C1 segment of cervical spinal cord (tissue), 14 donors: ENCODE measurements around the gene CLIC3.
A peak's percentile ranks its signal among the peaks of the same experiment; 100 is the strongest.

ENCODE experiments used
- DNase-seq, 14 donors: peaks; one replicate each; lab custom pipeline; 2025; lab: John Stamatoyannopoulos, UW

Gene CLIC3

GRCh38 chr9:136965771-136966484 lies 30.4 kb downstream of the CLIC3 start:
- DNase-seq = peak in 12 of 14 donors; percentile 32 to 82 (median 62)

- DNase-seq = no peak
Observed at GRCh38 chr9:136964833-136965422, 31.4 kb downstream of the CLIC3 start.

GRCh38 chr9:136964171-136964689 lies 32.1 kb downstream of the CLIC3 start:
- DNase-seq = no peak

- no peak for DNase-seq
Observed at GRCh38 chr9:136963751-136964150, 32.6 kb downstream of the CLIC3 start.

- DNase-seq = peak in 1 of 14 donors; percentile 11
Observed at GRCh38 chr9:136963341-136963740, 33.0 kb downstream of the CLIC3 start.

GRCh38 chr9:136962701-136963248 lies 33.6 kb downstream of the CLIC3 start:
- DNase-seq = no peak

GRCh38 chr9:136962163-136962562 lies 34.2 kb downstream of the CLIC3 start:
- no peak for DNase-seq

- peak in 7 of 14 donors; percentile 19 to 89 (median 42) for DNase-seq
Observed at GRCh38 chr9:136961279-136962065, 34.9 kb downstream of the CLIC3 start.

GRCh38 chr9:136960938-136961275 lies 35.5 kb downstream of the CLIC3 start:
- DNase-seq = no peak

GRCh38 chr9:136960212-136960937 lies 36.0 kb downstream of the CLIC3 start:
- DNase-seq = no peak

GRCh38 chr9:136958898-136959850 lies 37.2 kb downstream of the CLIC3 start:
- no peak for DNase-seq

GRCh38 chr9:136958473-136958872 lies 37.9 kb downstream of the CLIC3 start:
- DNase-seq = no peak

GRCh38 chr9:136957901-136958300 lies 38.5 kb downstream of the CLIC3 start:
- DNase-seq = no peak

- no peak for DNase-seq
Observed at GRCh38 chr9:136957461-136957860, 38.9 kb downstream of the CLIC3 start.

GRCh38 chr9:136956604-136957003 lies 39.8 kb downstream of the CLIC3 start:
- no peak for DNase-seq

GRCh38 chr9:136955943-136956335 lies 40.4 kb downstream of the CLIC3 start:
- DNase-seq = no peak

- no peak for DNase-seq
Observed at GRCh38 chr9:136955202-136955942, 41.0 kb downstream of the CLIC3 start.

GRCh38 chr9:136954270-136955083 lies 41.9 kb downstream of the CLIC3 start:
- no peak for DNase-seq
